Osteocyte (in vitro differentiated cells): Measurements from ENCODE around the gene RAD51B. TPM values are rescaled to one million over a fixed set of nuclear protein-coding genes. Genes with fewer than 3 reads are reported as not detected.

Source experiments
- DNase-seq: peaks from one replicate; pipeline ENCODE4 v3.0.0; 2021; ENCODE audit warnings: mixed read lengths; ENCODE audit not compliant: unreplicated experiment; ENCODE audit errors: extremely low spot score
- H3K27ac Mint-ChIP-seq: one replicate; pipeline ENCODE4 v1.8.0; 2021; ENCODE audit warnings: mild to moderate bottlenecking, mixed read lengths; ENCODE audit not compliant: unreplicated experiment
- H3K27me3 Mint-ChIP-seq: one replicate; pipeline ENCODE4 v1.8.0; 2021; ENCODE audit warnings: mixed read lengths; ENCODE audit not compliant: unreplicated experiment
- H3K36me3 Mint-ChIP-seq: one replicate; pipeline ENCODE4 v1.8.0; 2021; ENCODE audit warnings: mixed read lengths; ENCODE audit not compliant: unreplicated experiment
- H3K4me1 Mint-ChIP-seq: one replicate; pipeline ENCODE4 v1.8.0; 2021; ENCODE audit warnings: mixed read lengths; ENCODE audit not compliant: unreplicated experiment
- H3K4me3 Mint-ChIP-seq: one replicate; pipeline ENCODE4 v1.8.0; 2021; ENCODE audit warnings: mild to moderate bottlenecking, moderate library complexity, mixed read lengths; ENCODE audit not compliant: unreplicated experiment
- H3K9me3 Mint-ChIP-seq: one replicate; pipeline ENCODE4 v1.8.0; 2021; ENCODE audit warnings: mixed read lengths; ENCODE audit not compliant: unreplicated experiment
- total RNA-seq: library from RNA; stranded (reverse); gene quantifications from 2 replicates; pipeline ENCODE4 v1.2.1, GENCODE V29; 2021
- TF ChIP-seq, protein P1 (sequence below): fragments of 200-600 bp; sonication (generic); IDR thresholded peaks from 2 replicates; pipeline ENCODE4 v1.5.0; 2021; ENCODE audit warnings: antibody characterized with exemption, mild to moderate bottlenecking, moderate library complexity

Gene RAD51B
- total RNA-seq, 1 donor from 2014 or later, result 12.7 TPM

DNA sequence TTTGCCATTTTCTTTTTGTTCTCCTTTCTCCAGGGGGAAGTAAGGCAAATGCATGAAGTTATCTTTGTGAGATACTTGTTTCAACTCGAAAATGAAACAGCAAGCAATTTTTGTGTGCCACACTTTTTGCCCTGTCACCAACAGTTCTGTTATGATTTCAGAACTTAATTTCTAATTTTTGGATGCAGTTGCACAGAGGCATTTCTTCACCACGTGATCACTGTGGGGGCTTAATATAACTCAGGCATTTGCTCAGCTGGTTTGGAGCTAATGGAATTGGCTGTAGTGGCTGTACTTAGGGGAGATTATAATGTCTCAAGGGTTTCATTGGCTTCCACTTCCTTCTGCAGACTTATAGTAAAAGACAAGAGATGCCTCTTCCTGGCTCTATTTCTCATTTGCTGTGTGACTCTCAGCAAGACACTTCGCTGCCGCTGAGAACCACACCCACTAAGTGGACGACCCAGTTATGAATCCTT is 452.4 kb downstream of the RAD51B start:
- DNase-seq, result no peak
- TF ChIP-seq, protein P1, sequence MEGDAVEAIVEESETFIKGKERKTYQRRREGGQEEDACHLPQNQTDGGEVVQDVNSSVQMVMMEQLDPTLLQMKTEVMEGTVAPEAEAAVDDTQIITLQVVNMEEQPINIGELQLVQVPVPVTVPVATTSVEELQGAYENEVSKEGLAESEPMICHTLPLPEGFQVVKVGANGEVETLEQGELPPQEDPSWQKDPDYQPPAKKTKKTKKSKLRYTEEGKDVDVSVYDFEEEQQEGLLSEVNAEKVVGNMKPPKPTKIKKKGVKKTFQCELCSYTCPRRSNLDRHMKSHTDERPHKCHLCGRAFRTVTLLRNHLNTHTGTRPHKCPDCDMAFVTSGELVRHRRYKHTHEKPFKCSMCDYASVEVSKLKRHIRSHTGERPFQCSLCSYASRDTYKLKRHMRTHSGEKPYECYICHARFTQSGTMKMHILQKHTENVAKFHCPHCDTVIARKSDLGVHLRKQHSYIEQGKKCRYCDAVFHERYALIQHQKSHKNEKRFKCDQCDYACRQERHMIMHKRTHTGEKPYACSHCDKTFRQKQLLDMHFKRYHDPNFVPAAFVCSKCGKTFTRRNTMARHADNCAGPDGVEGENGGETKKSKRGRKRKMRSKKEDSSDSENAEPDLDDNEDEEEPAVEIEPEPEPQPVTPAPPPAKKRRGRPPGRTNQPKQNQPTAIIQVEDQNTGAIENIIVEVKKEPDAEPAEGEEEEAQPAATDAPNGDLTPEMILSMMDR, result no peak
- H3K27me3 Mint-ChIP-seq, result no peaks in the 10 kb centered on the region
- H3K9me3 Mint-ChIP-seq, result no peaks in the 10 kb centered on the region
- H3K4me1 Mint-ChIP-seq, result peaks cover 7% of the 10 kb centered on the region
- H3K27ac Mint-ChIP-seq, result no peak overlapping the region
- no peak overlapping the region for H3K4me3 Mint-ChIP-seq
- H3K36me3 Mint-ChIP-seq, result no peaks in the 10 kb centered on the region

DNA sequence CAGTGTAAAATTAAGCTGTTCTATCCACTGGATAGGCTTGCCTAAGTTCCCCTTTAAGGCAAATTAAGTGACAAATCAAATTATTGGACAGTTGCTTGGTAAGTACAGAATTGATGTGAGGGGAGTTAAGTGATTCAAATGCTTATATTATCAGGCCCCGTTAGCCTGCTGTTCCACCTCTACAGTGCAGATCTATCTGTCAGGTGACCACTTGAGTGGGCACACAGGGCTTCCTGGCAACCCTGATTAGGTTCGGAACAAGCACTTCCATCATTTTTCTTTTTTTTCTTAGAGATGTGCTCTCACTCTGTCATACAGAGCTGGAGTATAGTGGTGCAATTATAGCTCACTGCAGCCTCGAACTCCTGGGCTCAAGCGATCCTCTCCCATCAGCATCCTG is 453.8 kb downstream of the RAD51B start:
- Mint-ChIP-seq H3K27ac (no peak overlapping the region), H3K9me3 (no peaks in the 10 kb centered on the region), H3K4me1 (peaks cover 9% of the 10 kb centered on the region), H3K36me3 (no peaks in the 10 kb centered on the region), H3K27me3 (no peaks in the 10 kb centered on the region), H3K4me3 (no peak overlapping the region)
- no peak for DNase-seq
- TF ChIP-seq, protein P1, result no peak

DNA sequence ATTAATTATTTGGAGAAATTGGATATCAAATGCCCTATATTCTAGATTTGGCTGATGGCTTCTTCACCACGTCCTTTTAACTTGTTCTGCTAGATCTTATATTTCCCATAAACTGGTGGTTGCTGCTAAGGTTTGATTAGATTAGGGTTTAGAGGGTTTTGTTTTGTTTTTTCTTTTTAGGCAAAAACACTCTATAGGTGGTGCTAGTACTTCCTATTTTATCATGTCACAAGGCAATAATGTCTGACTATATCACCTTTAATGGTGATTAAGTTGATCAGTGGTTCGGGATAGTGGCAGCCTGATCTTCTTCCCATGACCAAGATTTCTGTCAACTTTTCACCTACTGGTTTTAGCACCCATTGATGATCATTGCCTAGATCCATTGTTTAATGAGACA is 455.1 kb downstream of the RAD51B start:
- peaks cover 14% of the 10 kb centered on the region for H3K4me1 Mint-ChIP-seq
- no peaks in the 10 kb centered on the region for H3K9me3 Mint-ChIP-seq
- no peak for DNase-seq
- no peak overlapping the region for H3K27ac Mint-ChIP-seq
- TF ChIP-seq, protein P1, result no peak
- H3K4me3 Mint-ChIP-seq, result no peak overlapping the region
- H3K27me3 Mint-ChIP-seq, result no peaks in the 10 kb centered on the region
- H3K36me3 Mint-ChIP-seq, result no peaks in the 10 kb centered on the region

DNA sequence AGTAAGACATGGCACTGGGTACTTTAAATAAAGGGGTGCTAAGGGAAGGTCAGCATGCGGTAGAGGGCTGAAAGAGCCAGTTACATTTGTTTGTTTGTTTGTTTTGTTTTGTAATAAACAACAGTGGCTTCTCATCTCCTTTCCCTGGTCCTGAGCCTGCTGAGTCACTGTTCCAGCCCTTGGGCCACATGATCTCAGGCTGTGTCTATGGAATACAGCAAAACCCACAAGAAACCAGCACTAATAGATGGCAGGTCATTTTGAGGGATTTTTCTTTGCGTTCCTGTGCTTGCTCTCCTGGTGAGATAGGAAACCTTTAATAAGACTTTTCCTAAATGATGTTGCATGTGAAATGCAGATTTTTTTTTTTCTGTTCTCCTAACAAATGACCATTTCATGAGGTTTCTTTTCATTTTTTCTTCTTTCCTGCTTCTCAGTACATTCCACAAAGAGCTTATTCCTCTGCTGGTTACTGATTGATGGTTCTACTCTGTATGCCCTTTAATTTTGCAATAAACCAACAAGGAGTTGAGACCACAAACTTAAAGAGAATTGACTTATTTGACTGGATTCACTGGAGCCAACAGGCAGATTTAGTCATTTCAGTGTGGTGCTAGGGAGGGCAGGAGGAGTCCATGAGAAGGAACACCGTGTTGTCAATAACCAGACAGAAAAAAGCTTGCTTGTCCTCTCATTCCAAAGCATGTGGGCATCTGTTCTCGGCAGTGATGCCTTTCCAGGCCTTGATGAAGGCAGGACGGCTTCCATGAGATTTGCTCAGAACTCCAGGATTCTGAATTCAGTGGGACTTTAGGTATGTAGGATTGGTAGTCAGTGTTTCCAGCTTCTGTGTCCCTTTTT is 459.2 kb downstream of the RAD51B start:
- Mint-ChIP-seq H3K27me3 (no peaks in the 10 kb centered on the region), H3K27ac (peak overlapping the region; percentile 80), H3K4me1 (peaks cover 14% of the 10 kb centered on the region), H3K36me3 (no peaks in the 10 kb centered on the region), H3K4me3 (no peak overlapping the region), H3K9me3 (no peaks in the 10 kb centered on the region)
- TF ChIP-seq, protein P1, result no peak
- no peak for DNase-seq

DNA sequence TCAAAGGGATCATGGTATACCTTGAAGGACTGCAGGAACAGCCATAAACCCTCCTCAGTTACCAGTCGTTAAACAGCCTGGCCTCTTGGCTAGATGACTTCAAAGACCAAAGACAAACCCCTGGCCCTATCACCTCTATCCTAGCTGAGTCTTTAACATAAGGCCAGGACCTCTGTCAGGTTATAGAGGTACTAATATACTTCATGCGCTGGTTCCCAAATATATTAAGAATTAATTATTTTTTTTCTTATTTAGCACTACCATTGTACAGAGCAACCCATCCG is 459.8 kb downstream of the RAD51B start:
- Mint-ChIP-seq H3K9me3 (no peaks in the 10 kb centered on the region), H3K27me3 (no peaks in the 10 kb centered on the region), H3K27ac (peak overlapping the region; percentile 80), H3K4me1 (peaks cover 14% of the 10 kb centered on the region), H3K4me3 (no peak overlapping the region), H3K36me3 (no peaks in the 10 kb centered on the region)
- TF ChIP-seq, protein P1, result no peak
- DNase-seq, result no peak
